GM12875 (cell line): Measurements from ENCODE around the gene LMTK3.

Experiments
- H3K4me3 ChIP-seq: one replicate; pipeline ENCODE4 v1.5.1; 2011; ENCODE audit warnings: low read depth, low read length, control low read depth
- TF ChIP-seq, protein P1 (sequence below): IDR thresholded peaks from 2 replicates; pipeline ENCODE4 v1.5.1; 2011; ENCODE audit warnings: low read depth, mild to moderate bottlenecking, control low read depth, inconsistent platforms, low read length, moderate library complexity, borderline replicate concordance; ENCODE audit not compliant: insufficient read depth

Gene LMTK3

GRCh38 chr19:48554385-48555091 is 42.9 kb upstream of the LMTK3 start:
- no peak overlapping the region for H3K4me3 ChIP-seq
- TF ChIP-seq, protein P1, sequence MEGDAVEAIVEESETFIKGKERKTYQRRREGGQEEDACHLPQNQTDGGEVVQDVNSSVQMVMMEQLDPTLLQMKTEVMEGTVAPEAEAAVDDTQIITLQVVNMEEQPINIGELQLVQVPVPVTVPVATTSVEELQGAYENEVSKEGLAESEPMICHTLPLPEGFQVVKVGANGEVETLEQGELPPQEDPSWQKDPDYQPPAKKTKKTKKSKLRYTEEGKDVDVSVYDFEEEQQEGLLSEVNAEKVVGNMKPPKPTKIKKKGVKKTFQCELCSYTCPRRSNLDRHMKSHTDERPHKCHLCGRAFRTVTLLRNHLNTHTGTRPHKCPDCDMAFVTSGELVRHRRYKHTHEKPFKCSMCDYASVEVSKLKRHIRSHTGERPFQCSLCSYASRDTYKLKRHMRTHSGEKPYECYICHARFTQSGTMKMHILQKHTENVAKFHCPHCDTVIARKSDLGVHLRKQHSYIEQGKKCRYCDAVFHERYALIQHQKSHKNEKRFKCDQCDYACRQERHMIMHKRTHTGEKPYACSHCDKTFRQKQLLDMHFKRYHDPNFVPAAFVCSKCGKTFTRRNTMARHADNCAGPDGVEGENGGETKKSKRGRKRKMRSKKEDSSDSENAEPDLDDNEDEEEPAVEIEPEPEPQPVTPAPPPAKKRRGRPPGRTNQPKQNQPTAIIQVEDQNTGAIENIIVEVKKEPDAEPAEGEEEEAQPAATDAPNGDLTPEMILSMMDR, result no peak

GRCh38 chr19:48553676-48554384 is 42.2 kb upstream of the LMTK3 start:
- H3K4me3 ChIP-seq, result no peak overlapping the region
- TF ChIP-seq, protein P1, result no peak

- TF ChIP-seq, protein P1, result no peak
- H3K4me3 ChIP-seq, result no peak overlapping the region
Observed at GRCh38 chr19:48552406-48553322, 41.0 kb upstream of the LMTK3 start.

GRCh38 chr19:48551437-48552302 is 40.0 kb upstream of the LMTK3 start, which contains the start of gene SULT2B1:
SULT2B1 (plus strand) TSS chr19:48552172; CDS start chr19:48552253, 81 bp downstream.
- TF ChIP-seq, protein P1, result no peak
- H3K4me3 ChIP-seq, result no peak within 1 kb of the TSS

DNA sequence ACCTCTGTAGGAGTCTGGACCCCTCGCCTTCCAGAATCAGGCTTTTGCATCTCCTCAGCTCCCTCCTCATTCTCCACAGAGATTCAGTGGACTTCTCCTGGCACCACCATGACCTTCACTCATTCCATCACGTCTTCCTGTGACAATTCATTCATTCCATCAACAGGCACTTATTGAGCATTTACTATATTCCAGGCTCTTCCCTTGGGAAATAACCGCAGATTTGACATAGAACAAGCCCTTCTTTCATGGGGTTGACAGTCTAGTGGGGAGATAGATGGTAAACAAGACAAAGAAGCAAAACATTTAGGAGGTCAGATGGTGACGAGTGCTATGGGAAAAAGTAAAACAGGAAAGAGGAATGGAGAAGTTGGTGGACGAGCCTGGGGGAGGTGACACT is 37.7 kb upstream of the LMTK3 start:
- TF ChIP-seq, protein P1, result no peak
- H3K4me3 ChIP-seq, result no peak overlapping the region

GRCh38 chr19:48548253-48548911 is 36.7 kb upstream of the LMTK3 start:
- TF ChIP-seq, protein P1, result no peak

More at GRCh38 chr19:48548253-48548911, 36.7 kb upstream of the LMTK3 start:
- no peak overlapping the region for H3K4me3 ChIP-seq
